Esophagus muscularis mucosa (tissue), 4 donors: ENCODE results near the gene CLINT1. TPM values are rescaled to one million over a fixed set of nuclear protein-coding genes. Genes with fewer than 3 reads are reported as not detected.

ENCODE experiments used
- DNase-seq: peaks from one replicate; pipeline ENCODE4 v3.0.0-alpha.2; 2017; ENCODE audit errors: extremely low spot score
- H3K27ac ChIP-seq, 4 donors: fragments of 200-600 bp; sonication (generic); replicated peaks in 1 of 4; 1 replicate in 3 of 4; 2 replicates in 1 of 4; pipeline ENCODE4 v1.5.1; 2016 to 2019; ENCODE audit warnings: mild to moderate bottlenecking in 1 of 4
- H3K27me3 ChIP-seq, 4 donors: fragments of 200-600 bp; sonication (generic); one replicate each; pipeline versions ENCODE4 v1.5.1 to v1.6.0; 2016 to 2019
- H3K36me3 ChIP-seq, 4 donors: fragments of 200-600 bp; sonication (generic); one replicate each; pipeline ENCODE4 v1.5.1; 2016 to 2019
- H3K4me1 ChIP-seq, 4 donors: fragments of 200-600 bp; sonication (generic); one replicate each; pipeline ENCODE4 v1.5.1; 2016 to 2019
- H3K4me3 ChIP-seq, 4 donors: fragments of 200-600 bp; sonication (generic); 1 replicate in 2 of 4; 2 replicates in 2 of 4; pipeline ENCODE4 v1.5.1; 2016 to 2019; ENCODE audit warnings: mild to moderate bottlenecking in 4 of 4, moderate library complexity in 1 of 4
- H3K9me3 ChIP-seq, 4 donors: fragments of 200-600 bp; sonication (generic); 1 replicate in 3 of 4; 2 replicates in 1 of 4; pipeline ENCODE4 v1.5.1; 2016 to 2019
- CTCF ChIP-seq, 3 experiments: fragments of 200-600 bp in 2 of 3; fragments of 450-650 bp in 1 of 3; sonication (generic) in 2 of 3; IDR thresholded peaks; one replicate each; pipeline ENCODE4 v1.5.1; 2017 to 2019; ENCODE audit warnings: antibody characterized with exemption in 3 of 3, mild to moderate bottlenecking in 2 of 3, moderate library complexity in 1 of 3
- EP300 ChIP-seq: sonication (generic); formaldehyde crosslinking; IDR thresholded peaks from one replicate; pipeline ENCODE4 v1.6.1; 2017; ENCODE audit warnings: antibody characterized with exemption
- POLR2A ChIP-seq: fragments of 450-650 bp; IDR thresholded peaks from one replicate; pipeline ENCODE4 v1.6.1; 2017; ENCODE audit warnings: antibody characterized with exemption, moderate library complexity, mild to moderate bottlenecking, low read depth
- POLR2AphosphoS5 ChIP-seq, 2 donors: sonication (generic); formaldehyde crosslinking; IDR thresholded peaks; one replicate each; pipeline ENCODE4 v1.6.1; 2017; ENCODE audit warnings: antibody characterized with exemption in 2 of 2
- WGBS: methylation state at CpG from one replicate; pipeline ENCODE4 v1.1.5; 2018; 5-methylcytosine and 5-hydroxymethylcytosine counted together
- intact Hi-C: fragments of 100-400 bp; cut with DNase I; formaldehyde crosslinking; loops from one replicate; pipeline ENCODE4 v1.15.1; 2023
- total RNA-seq, 4 donors: library from RNA; depleted of rRNA; stranded (reverse); fragments of >200 nt; gene quantifications; one replicate each; pipeline versions ENCODE4 v1.1.0 to v1.2.1, GENCODE V29; 2016

Gene CLINT1
- total RNA-seq, 4 donors from 2014 or later, result 84.3 to 118 (median 107) TPM

- Histone ChIP-seq H3K4me1 (peaks cover 6 to 15% (median 11%) of the 10 kb centered on the region in 4 donors), H3K27ac (no peak overlapping the region), H3K27me3 (no peaks in the 10 kb centered on the region), H3K4me3 (no peak overlapping the region), H3K36me3 (no peaks in the 10 kb centered on the region), H3K9me3 (no peaks in the 10 kb centered on the region)
- no peak for DNase-seq
- no peak for TF ChIP-seq POLR2AphosphoS5 (IDR thresholded peaks at IDR 0.05)
- intact Hi-C loops, result no loop called here
- 86% methylated on average over 6 of the region's 6 CpGs for WGBS
Observed at GRCh38 chr5:157862183-157862851, 3.4 kb upstream of the CLINT1 start.

GRCh38 chr5:157860898-157861890 is 2.2 kb upstream of the CLINT1 start:
- WGBS, result 81% methylated on average over 8 of the region's 8 CpGs
- Histone ChIP-seq H3K9me3 (no peaks in the 10 kb centered on the region), H3K27ac (no peak overlapping the region), H3K27me3 (no peaks in the 10 kb centered on the region), H3K4me1 (peaks cover 17 to 27% (median 22%) of the 10 kb centered on the region in 4 donors), H3K4me3 (no peak overlapping the region), H3K36me3 (no peaks in the 10 kb centered on the region)
- TF ChIP-seq POLR2AphosphoS5 (IDR thresholded peaks at IDR 0.05) (no peak), EP300 (no peak), POLR2A (no peak), CTCF (IDR thresholded peaks at IDR 0.05) (no peak)
- intact Hi-C loops, result no loop called here
- no peak for DNase-seq

- Histone ChIP-seq H3K9me3 (no peaks in the 10 kb centered on the region), H3K4me1 (peaks cover 34 to 47% (median 42%) of the 10 kb centered on the region in 4 donors), H3K27ac (peak overlapping the region; percentile 81 to 92 (median 90)), H3K27me3 (no peaks in the 10 kb centered on the region), H3K36me3 (no peaks in the 10 kb centered on the region), H3K4me3 (peak overlapping the region; percentile 72 to 98 (median 92))
- 35% methylated on average over 10 of the region's 10 CpGs for WGBS
- intact Hi-C loops, result loop anchor here (5.0 kb wide), 2 partner anchors 42 to 133 kb away; no protein-coding TSS in a partner anchor
- no peak for TF ChIP-seq CTCF (IDR thresholded peaks at IDR 0.05)
- no peak for TF ChIP-seq POLR2AphosphoS5 (IDR thresholded peaks at IDR 0.05)
- no peak for TF ChIP-seq POLR2A
- no peak for TF ChIP-seq EP300
- no peak for DNase-seq
Observed at GRCh38 chr5:157859227-157859575, 256 bp upstream of the CLINT1 start.

DNA sequence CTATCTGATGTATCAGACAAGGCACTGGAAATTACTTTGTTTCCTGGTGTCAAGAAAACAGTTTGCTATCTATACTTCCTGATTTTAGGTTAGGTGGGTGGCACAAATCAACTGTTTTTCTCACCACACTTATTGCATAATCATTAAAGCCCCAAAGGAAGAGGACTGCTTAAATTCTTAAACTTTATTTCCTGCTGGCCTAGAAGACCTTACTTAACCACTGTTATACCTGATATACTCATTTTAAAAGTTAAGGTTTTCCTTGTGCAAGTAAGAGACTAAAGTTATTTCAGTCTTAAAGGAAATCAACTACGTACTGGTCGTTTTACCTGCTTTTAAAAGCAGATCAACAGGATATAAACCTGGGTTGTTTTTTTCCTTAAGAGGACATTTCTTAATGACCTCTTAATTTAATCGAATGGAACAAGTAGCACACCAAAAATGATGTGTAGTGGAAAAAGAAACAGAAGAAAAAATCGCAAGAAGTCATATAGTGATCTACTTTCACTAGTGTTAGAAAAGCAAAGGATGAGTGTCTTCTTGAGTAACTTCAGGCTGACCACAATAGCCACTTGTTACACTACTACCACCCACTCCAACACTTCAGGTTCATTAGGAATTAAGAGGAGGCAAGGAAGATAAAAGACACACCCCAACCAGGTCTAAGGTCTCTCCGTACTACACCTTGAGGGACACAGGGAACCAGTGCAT is 974 bp downstream of the CLINT1 start:
- Histone ChIP-seq H3K4me3 (peak overlapping the region; percentile 72 to 98 (median 92)), H3K27me3 (no peaks in the 10 kb centered on the region), H3K27ac (peak overlapping the region; percentile 81 to 92 (median 90)), H3K36me3 (no peaks in the 10 kb centered on the region), H3K9me3 (no peaks in the 10 kb centered on the region), H3K4me1 (peaks cover 35 to 55% (median 50%) of the 10 kb centered on the region in 4 donors)
- TF ChIP-seq CTCF (IDR thresholded peaks at IDR 0.05) (no peak), POLR2A (no peak), EP300 (no peak), POLR2AphosphoS5 (IDR thresholded peaks at IDR 0.05) (no peak)
- WGBS, result 1% methylated on average over 5 of the region's 5 CpGs
- intact Hi-C loops, result loop anchor here (5.0 kb wide), 2 partner anchors 41 to 134 kb away; no protein-coding TSS in a partner anchor
- DNase-seq, result peak; percentile 85
